Esophagus squamous epithelium (tissue), 5 donors: ENCODE results near the gene YLPM1. TPM values are rescaled to one million over a fixed set of nuclear protein-coding genes. Genes with fewer than 3 reads are reported as not detected.

Source experiments
- DNase-seq: peaks from one replicate; lab custom pipeline; 2025; lab: John Stamatoyannopoulos, UW
- H3K27ac ChIP-seq, 4 donors: fragments of 200-600 bp; sonication (generic); one replicate each; pipeline ENCODE4 v1.5.1; 2016 to 2019; ENCODE audit warnings: mild to moderate bottlenecking in 1 of 4
- H3K27me3 ChIP-seq, 4 donors: fragments of 200-600 bp; sonication (generic); 1 replicate in 3 of 4; 2 replicates in 1 of 4; pipeline versions ENCODE4 v1.5.1 to v1.6.0; 2017 to 2021; ENCODE audit warnings: antibody characterized with exemption in 1 of 4
- H3K36me3 ChIP-seq, 3 donors: fragments of 200-600 bp; sonication (generic); one replicate each; pipeline ENCODE4 v1.5.1; 2016 to 2019
- H3K4me1 ChIP-seq, 3 donors: fragments of 200-600 bp; sonication (generic); one replicate each; pipeline ENCODE4 v1.5.1; 2017 to 2019
- H3K4me3 ChIP-seq, 4 donors: fragments of 200-600 bp; sonication (generic); 1 replicate in 3 of 4; 2 replicates in 1 of 4; pipeline ENCODE4 v1.5.1; 2016 to 2019; ENCODE audit warnings: mild to moderate bottlenecking in 2 of 4, moderate library complexity in 1 of 4
- H3K9me3 ChIP-seq, 3 donors: fragments of 200-600 bp; sonication (generic); one replicate each; pipeline ENCODE4 v1.5.1; 2016 to 2019
- CTCF ChIP-seq, 6 experiments: fragments of 450-650 bp in 4 of 6; fragments of 200-600 bp in 2 of 6; sonication (generic) in 2 of 6; IDR thresholded peaks; one replicate each; pipeline ENCODE4 v1.5.1; 2016 to 2019; ENCODE audit warnings: antibody characterized with exemption in 6 of 6, mild to moderate bottlenecking in 4 of 6, moderate library complexity in 4 of 6
- POLR2A ChIP-seq, 4 donors: fragments of 450-650 bp; IDR thresholded peaks; one replicate each; pipeline ENCODE4 v1.6.1; 2017; ENCODE audit warnings: antibody characterized with exemption in 4 of 4, mild to moderate bottlenecking in 4 of 4, moderate library complexity in 3 of 4
- WGBS, 2 donors: methylation state at CpG; one replicate each; pipeline ENCODE4 v1.1.5; 2018; 5-methylcytosine and 5-hydroxymethylcytosine counted together
- intact Hi-C: fragments of 100-400 bp; cut with DNase I; formaldehyde crosslinking; loops from one replicate; pipeline ENCODE4 v1.15.0; 2022
- total RNA-seq, 4 donors: library from RNA; depleted of rRNA; stranded (reverse); fragments of >200 nt; gene quantifications; one replicate each; pipeline ENCODE4 v1.1.0, GENCODE V29; 2016
- donor health status: DM: yes; HTN: yes; CAD: no.

The YLPM1 gene
- total RNA-seq, 4 donors from 2014 or later, result 20.4 to 48.8 (median 28.2) TPM

DNA sequence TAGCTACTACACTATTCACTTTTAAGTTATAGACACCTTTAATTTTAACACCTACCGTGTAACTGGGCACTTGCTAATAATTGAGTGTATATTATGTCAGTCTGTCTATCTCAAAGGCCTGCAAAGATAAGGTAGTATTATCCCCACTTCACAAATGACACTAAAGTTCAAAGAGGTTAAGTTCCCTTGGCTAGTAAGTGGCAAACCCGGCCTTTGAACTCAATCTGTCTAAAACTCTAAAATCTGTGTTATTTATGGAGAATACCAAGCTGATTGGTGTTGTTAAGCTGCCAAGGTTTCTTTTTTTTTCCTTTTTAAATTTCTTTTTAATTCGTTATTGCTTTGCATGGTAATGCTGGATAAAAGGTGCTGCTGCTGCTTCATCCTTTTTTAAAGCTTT lies 37.7 kb downstream of the YLPM1 start:
- no peaks in the 10 kb centered on the region for H3K9me3 ChIP-seq
- no peaks in the 10 kb centered on the region for H3K4me1 ChIP-seq
- peaks cover 14 to 85% (median 16%) of the 10 kb centered on the region in 3 donors for H3K36me3 ChIP-seq
- H3K4me3 ChIP-seq, result no peak overlapping the region
- no peak for DNase-seq
- intact Hi-C loops, result no loop called here
- no peak overlapping the region for H3K27ac ChIP-seq
- TF ChIP-seq CTCF (IDR thresholded peaks at IDR 0.05) (no peak), POLR2A (IDR thresholded peaks at IDR 0.05) (no peak)
- H3K27me3 ChIP-seq, result no peaks in the 10 kb centered on the region
- WGBS, 2 donors, result 74 to 82% methylated on average over 3 of the region's 3 CpGs

- no peaks in the 10 kb centered on the region for H3K4me1 ChIP-seq
- no peaks in the 10 kb centered on the region for H3K9me3 ChIP-seq
- no peak overlapping the region for H3K27ac ChIP-seq
- H3K36me3 ChIP-seq, result peaks cover 14 to 85% (median 16%) of the 10 kb centered on the region in 3 donors
- TF ChIP-seq POLR2A (IDR thresholded peaks at IDR 0.05) (no peak), CTCF (IDR thresholded peaks at IDR 0.05) (no peak)
- DNase-seq, result no peak
- H3K4me3 ChIP-seq, result no peak overlapping the region
- WGBS, 2 donors, result 78 to 86% methylated on average over 3 of the region's 3 CpGs
- intact Hi-C loops, result no loop called here
- H3K27me3 ChIP-seq, result no peaks in the 10 kb centered on the region
These were observed 38.3 kb downstream of the YLPM1 start for GRCh38 chr14:74801396-74801795.

- H3K27ac ChIP-seq, result no peak overlapping the region
- intact Hi-C loops, result no loop called here
- TF ChIP-seq CTCF (IDR thresholded peaks at IDR 0.05) (peak in 4 of 6 experiments; percentile 17 to 58 (median 40)), POLR2A (IDR thresholded peaks at IDR 0.05) (no peak)
- DNase-seq, result no peak
- H3K4me1 ChIP-seq, result no peaks in the 10 kb centered on the region
- 87 to 92% methylated on average over 4 of the region's 4 CpGs for WGBS, 2 donors
- H3K36me3 ChIP-seq, result peaks cover 0 to 92% (median 15%) of the 10 kb centered on the region in 3 donors
- H3K9me3 ChIP-seq, result no peaks in the 10 kb centered on the region
- H3K4me3 ChIP-seq, result no peak overlapping the region
- H3K27me3 ChIP-seq, result no peaks in the 10 kb centered on the region
These were observed 41.2 kb downstream of the YLPM1 start for GRCh38 chr14:74804219-74804825.

DNA sequence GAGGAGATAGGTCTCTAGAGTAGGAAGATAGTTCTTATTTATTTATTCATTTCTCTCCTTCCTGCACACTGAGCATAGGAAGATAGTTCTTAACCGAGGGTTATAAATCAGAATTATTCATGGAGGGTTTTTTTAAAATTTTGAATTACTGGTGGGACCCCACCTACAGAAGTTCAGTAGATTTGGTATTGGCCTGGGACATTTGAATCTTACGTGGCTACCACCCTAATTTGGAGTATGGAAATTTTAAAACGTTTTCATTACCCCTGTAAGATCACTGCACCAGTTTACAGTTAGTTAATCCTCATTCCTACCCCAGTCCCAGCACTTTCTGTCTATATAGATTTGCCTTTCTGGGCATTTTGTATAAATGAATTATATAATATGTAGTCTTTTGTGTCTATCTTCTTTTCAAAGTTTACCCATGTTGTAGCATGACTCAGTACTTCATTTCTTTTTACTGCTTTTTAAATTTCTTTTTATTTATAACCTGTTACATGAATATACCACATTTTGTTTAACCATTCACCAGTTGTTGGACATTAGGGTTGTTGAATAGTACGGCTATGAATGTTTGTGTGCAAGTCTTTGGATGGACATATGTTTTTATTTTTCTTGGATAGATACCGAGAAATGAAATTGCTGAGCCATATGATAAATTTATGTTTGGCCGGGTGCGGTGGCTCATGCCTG lies 44.9 kb downstream of the YLPM1 start:
- no peak for DNase-seq
- Histone ChIP-seq H3K9me3 (no peaks in the 10 kb centered on the region), H3K36me3 (peaks cover 12 to 98% (median 24%) of the 10 kb centered on the region in 3 donors), H3K27ac (no peak overlapping the region), H3K4me1 (no peaks in the 10 kb centered on the region), H3K4me3 (no peak overlapping the region), H3K27me3 (no peaks in the 10 kb centered on the region)
- TF ChIP-seq POLR2A (IDR thresholded peaks at IDR 0.05) (no peak), CTCF (IDR thresholded peaks at IDR 0.05) (no peak)
- intact Hi-C loops, result no loop called here
- 85 to 91% methylated on average over 5 to 7 of the region's 7 CpGs for whole genome bisulfite sequencing, 2 donors

DNA sequence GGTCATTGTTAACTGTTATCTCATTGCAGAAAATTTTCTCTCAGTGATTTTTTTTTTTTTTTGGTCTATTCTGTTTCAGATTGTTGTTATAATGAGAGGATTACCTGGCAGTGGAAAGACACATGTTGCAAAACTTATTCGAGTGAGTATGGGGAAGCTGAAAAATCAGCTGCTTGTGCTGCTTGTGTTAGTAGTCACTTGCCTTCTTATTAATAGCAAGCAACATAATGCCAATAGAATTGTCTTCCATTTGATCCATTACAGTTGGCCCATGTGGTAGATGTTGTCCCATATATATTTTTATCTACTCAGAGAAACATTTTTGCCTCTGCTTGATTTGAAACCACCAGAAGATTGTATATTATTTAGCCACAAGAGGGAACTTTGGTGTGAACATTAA lies 53.0 kb downstream of the YLPM1 start:
- no peak overlapping the region for H3K27ac ChIP-seq
- no peaks in the 10 kb centered on the region for H3K4me1 ChIP-seq
- WGBS, 2 donors, result 74 to 83% methylated on average over 1 of the region's 1 CpG
- intact Hi-C loops, result no loop called here
- peaks cover 7 to 100% (median 27%) of the 10 kb centered on the region in 3 donors for H3K36me3 ChIP-seq
- TF ChIP-seq POLR2A (IDR thresholded peaks at IDR 0.05) (no peak), CTCF (IDR thresholded peaks at IDR 0.05) (no peak)
- no peak for DNase-seq
- no peaks in the 10 kb centered on the region for H3K9me3 ChIP-seq
- H3K27me3 ChIP-seq, result no peaks in the 10 kb centered on the region
- H3K4me3 ChIP-seq, result no peak overlapping the region
